Gastroesophageal sphincter (tissue), 3 donors: Measurements from ENCODE around the gene NCOA3.

Experiments used
- CTCF ChIP-seq, 4 experiments: fragments of 200-600 bp in 2 of 4; fragments of 450-650 bp in 2 of 4; sonication (generic) in 1 of 4; IDR thresholded peaks; one replicate each; pipeline ENCODE4 v1.5.1; 2017 to 2019; ENCODE audit warnings: antibody characterized with exemption in 4 of 4, mild to moderate bottlenecking in 2 of 4, moderate library complexity in 2 of 4
- EP300 ChIP-seq: sonication (generic); formaldehyde crosslinking; IDR thresholded peaks from one replicate; pipeline ENCODE4 v1.6.1; 2017; ENCODE audit warnings: antibody characterized with exemption, mild to moderate bottlenecking
- POLR2A ChIP-seq, 2 donors: fragments of 450-650 bp; IDR thresholded peaks; one replicate each; pipeline ENCODE4 v1.6.1; 2017; ENCODE audit warnings: antibody characterized with exemption in 2 of 2, mild to moderate bottlenecking in 2 of 2, moderate library complexity in 1 of 2
- POLR2AphosphoS5 ChIP-seq: sonication (generic); formaldehyde crosslinking; IDR thresholded peaks from one replicate; pipeline ENCODE4 v1.6.1; 2017; ENCODE audit warnings: antibody characterized with exemption

GRCh38 chr20:47502271-47503239, 868 bp downstream of the NCOA3 start:
- TF ChIP-seq POLR2A (IDR thresholded peaks at IDR 0.05) (no peak), CTCF (IDR thresholded peaks at IDR 0.05) (no peak), POLR2AphosphoS5 (no peak), EP300 (no peak)
